Thyroid gland (tissue), 4 donors: ENCODE measurements around the gene FABP7. TPM values are rescaled to one million over a fixed set of nuclear protein-coding genes. Genes with fewer than 3 reads are reported as not detected.

ENCODE experiments used
- DNase-seq, 2 donors: peaks; one replicate each; pipeline ENCODE4 v3.0.0-alpha.2; 2019
- H3K27ac ChIP-seq, 3 donors: fragments of 200-600 bp; sonication (generic); 1 replicate in 2 of 3; 2 replicates in 1 of 3; pipeline ENCODE4 v1.5.1; 2016 to 2019; ENCODE audit warnings: mild to moderate bottlenecking in 1 of 3, moderate library complexity in 1 of 3
- H3K27me3 ChIP-seq: fragments of 200-600 bp; sonication (generic); one replicate; pipeline ENCODE4 v1.5.1; 2019
- H3K36me3 ChIP-seq, 2 donors: fragments of 200-600 bp; sonication (generic); one replicate each; pipeline ENCODE4 v1.5.1; 2016 to 2019
- H3K4me1 ChIP-seq, 2 donors: fragments of 200-600 bp; sonication (generic); one replicate each; pipeline ENCODE4 v1.5.1; 2017 to 2019
- H3K4me3 ChIP-seq, 3 donors: fragments of 200-600 bp; sonication (generic); replicated peaks in 1 of 3; 1 replicate in 2 of 3; 2 replicates in 1 of 3; pipeline ENCODE4 v1.5.1; 2016; ENCODE audit warnings: mild to moderate bottlenecking in 1 of 3
- H3K9me3 ChIP-seq: fragments of 200-600 bp; sonication (generic); one replicate; pipeline ENCODE4 v1.5.1; 2017
- CTCF ChIP-seq, 6 experiments: fragments of 200-600 bp in 3 of 6; fragments of 450-650 bp in 3 of 6; sonication (generic) in 3 of 6; IDR thresholded peaks; one replicate each; pipeline ENCODE4 v1.5.1; 2016 to 2019; ENCODE audit warnings: antibody characterized with exemption in 6 of 6, mild to moderate bottlenecking in 2 of 6, inconsistent platforms in 1 of 6, moderate library complexity in 1 of 6
- POLR2A ChIP-seq, 2 donors: fragments of 450-650 bp; IDR thresholded peaks; one replicate each; pipeline ENCODE4 v1.6.1; 2017; ENCODE audit warnings: antibody characterized with exemption in 2 of 2, mild to moderate bottlenecking in 2 of 2, moderate library complexity in 1 of 2
- WGBS, 2 donors: methylation state at CpG; one replicate each; pipeline ENCODE4 v1.1.5; 2017; 5-methylcytosine and 5-hydroxymethylcytosine counted together
- intact Hi-C: fragments of 100-400 bp; cut with DNase I; formaldehyde crosslinking; loops from one replicate; pipeline ENCODE4 v1.15.1; 2023
- total RNA-seq, 4 donors: library from RNA; depleted of rRNA; stranded (reverse); fragments of >200 nt; gene quantifications; one replicate each; pipeline ENCODE4 v1.2.3, GENCODE V29; 2016

The FABP7 gene
- total RNA-seq, 4 donors from 2014 or later: not detected

GRCh38 chr6:122791310-122791679 lies 11.8 kb downstream of the FABP7 start:
- Histone ChIP-seq H3K4me1 (peaks cover 11 to 20% of the 10 kb centered on the region in 2 donors), H3K27ac (peak overlapping the region; percentile 91 to 99 (median 94)), H3K27me3 (no peaks in the 10 kb centered on the region), H3K36me3 (no peaks in the 10 kb centered on the region), H3K9me3 (no peaks in the 10 kb centered on the region), H3K4me3 (no peak overlapping the region)
- no peak for DNase-seq
- intact Hi-C loops: no loop called here
- TF ChIP-seq POLR2A (IDR thresholded peaks at IDR 0.05): no peak
- no peak for TF ChIP-seq CTCF (IDR thresholded peaks at IDR 0.05)
- 60 to 68% methylated on average over 2 of the region's 2 CpGs for WGBS, 2 donors

- Histone ChIP-seq H3K36me3 (no peaks in the 10 kb centered on the region), H3K4me3 (no peak overlapping the region), H3K27ac (no peak overlapping the region), H3K9me3 (no peaks in the 10 kb centered on the region), H3K27me3 (no peaks in the 10 kb centered on the region), H3K4me1 (peaks cover 11 to 20% of the 10 kb centered on the region in 2 donors)
- DNase-seq: no peak
- intact Hi-C loops: no loop called here
- 90 to 94% methylated on average over 2 of the region's 2 CpGs for WGBS, 2 donors
- TF ChIP-seq POLR2A (IDR thresholded peaks at IDR 0.05) (no peak), CTCF (IDR thresholded peaks at IDR 0.05) (no peak)
These were observed 13.2 kb downstream of the FABP7 start for GRCh38 chr6:122792766-122793165.

- intact Hi-C loops: no loop called here
- no peaks in the 10 kb centered on the region for H3K36me3 ChIP-seq
- TF ChIP-seq CTCF (IDR thresholded peaks at IDR 0.05) (no peak), POLR2A (IDR thresholded peaks at IDR 0.05) (no peak)
- no peak overlapping the region for H3K27ac ChIP-seq
- H3K9me3 ChIP-seq: no peaks in the 10 kb centered on the region
- H3K27me3 ChIP-seq: no peaks in the 10 kb centered on the region
- 96 to 97% methylated on average over 3 of the region's 3 CpGs for WGBS, 2 donors
- no peaks in the 10 kb centered on the region for H3K4me1 ChIP-seq
- H3K4me3 ChIP-seq: no peak overlapping the region
- DNase-seq: no peak
These were observed 18.0 kb downstream of the FABP7 start for GRCh38 chr6:122797537-122797936.

GRCh38 chr6:122798099-122798641 lies 18.7 kb downstream of the FABP7 start:
- H3K27ac ChIP-seq: no peak overlapping the region
- H3K4me1 ChIP-seq: no peaks in the 10 kb centered on the region
- no peak overlapping the region for H3K4me3 ChIP-seq
- H3K27me3 ChIP-seq: no peaks in the 10 kb centered on the region
- intact Hi-C loops: no loop called here
- H3K9me3 ChIP-seq: no peaks in the 10 kb centered on the region
- TF ChIP-seq POLR2A (IDR thresholded peaks at IDR 0.05): no peak
- no peak for TF ChIP-seq CTCF (IDR thresholded peaks at IDR 0.05)
- no peak for DNase-seq
- H3K36me3 ChIP-seq: no peaks in the 10 kb centered on the region
- 81 to 85% methylated on average over 6 of the region's 6 CpGs for WGBS, 2 donors

- Histone ChIP-seq H3K27me3 (no peaks in the 10 kb centered on the region), H3K4me1 (no peaks in the 10 kb centered on the region), H3K4me3 (no peak overlapping the region), H3K27ac (no peak overlapping the region), H3K9me3 (no peaks in the 10 kb centered on the region), H3K36me3 (no peaks in the 10 kb centered on the region)
- intact Hi-C loops: no loop called here
- WGBS, 2 donors: 96% methylated on average over 4 of the region's 4 CpGs
- no peak for DNase-seq
- TF ChIP-seq POLR2A (IDR thresholded peaks at IDR 0.05) (no peak), CTCF (IDR thresholded peaks at IDR 0.05) (no peak)
These were observed 19.7 kb downstream of the FABP7 start for GRCh38 chr6:122799140-122799745.
